Heart left ventricle (tissue), 13 donors: ENCODE data around the gene GRM8.

Experiments
- CTCF ChIP-seq, 12 donors: fragments of 200-600 bp; sonication (generic) in 4 of 12; IDR thresholded peaks; one replicate each; pipeline versions ENCODE4 v1.5.0 to v1.8.0; 2018 to 2022; ENCODE audit warnings: antibody characterized with exemption in 12 of 12, mild to moderate bottlenecking in 5 of 12
- POLR2A ChIP-seq, 2 donors: fragments of 450-650 bp; IDR thresholded peaks; one replicate each; pipeline ENCODE4 v1.6.1; 2017; ENCODE audit warnings: antibody characterized with exemption in 2 of 2, mild to moderate bottlenecking in 2 of 2, moderate library complexity in 2 of 2
- donor health status: ischemic (EF 13 %, LVEDD 7.1; RV severe dilation, severe dysfunction).
- donor health status: DM: no; HTN: yes; CAD: no.
- donor health status: DM: no; HTN: no; CAD: no.
- donor health status: ischemic (EF 25% LVEDD 6.9; RV normal size, moderate dysfunction).
- donor health status: ischemic (EF 25% LVEDD 5.7; RV mildly dilated, moderate dysfunction).
- donor health status: ischemic (EF 35%, LVEDD 5.7; RV mildly dilated, moderate dysfunction).
- donor health status: nonischemic (EF 11% LVEDD 7.7; RV severe dilation, severe dysfunction).
- donor health status: DM: yes; HTN: yes; CAD: no.
- donor health status: PGD.
- donor health status: ischemic (EF 29% LVEDD 5.4; RV normal size, mild dysfunction).
- donor health status: nonischemic (EF 23%, LVEDD 6.1; RV moderate dilation, normal function).

- no peak for TF ChIP-seq POLR2A (IDR thresholded peaks at IDR 0.05)
- TF ChIP-seq CTCF (IDR thresholded peaks at IDR 0.05) = no peak
Observed at GRCh38 chr7:126557271-126557670, 695.5 kb downstream of the GRM8 start.
